H1 (cell line): ENCODE measurements around the gene PGM3. TPM values are rescaled to one million over a fixed set of nuclear protein-coding genes. Genes with fewer than 3 reads are reported as not detected.

Experiments
- CTCF ChIA-PET: fragments of 300-600 bp; sonication (Branson Sonifier 250); formaldehyde crosslinking; loops from one replicate; lab custom pipeline; 2021; ENCODE audit not compliant: partially characterized antibody; lab: Charles Lee
- POLR2A ChIA-PET: fragments of 300-600 bp; sonication (Branson Sonifier 250); formaldehyde crosslinking; loops from one replicate; lab custom pipeline; 2021; ENCODE audit warnings: inconsistent platforms; ENCODE audit not compliant: partially characterized antibody; lab: Charles Lee
- DNase-seq, 2 experiments: peaks; one replicate each; pipeline versions ENCODE4 v3.0.0 to v3.0.0-alpha.2; 2010 to 2022; ENCODE audit warnings: low spot score in 2 of 2, low read depth in 1 of 2, mixed read lengths in 1 of 2
- FAIRE-seq: peaks from 2 replicates; lab custom pipeline; 2011; peaks lifted over from hg19 to GRCh38; lab: Jason Lieb, UNC
- H2AFZ ChIP-seq: 2 replicates; pipeline ENCODE4 v1.8.1; 2012; ENCODE audit warnings: low read length, inconsistent platforms
- H2AK5ac ChIP-seq: 2 replicates; pipeline ENCODE4 v1.6.1; 2013; ENCODE audit warnings: low read depth, low read length
- H2BK120ac ChIP-seq: replicated peaks from 2 replicates; pipeline ENCODE3; 2013; ENCODE audit warnings: low read depth, low read length, inconsistent platforms
- H2BK12ac ChIP-seq: 2 replicates; pipeline ENCODE4 v1.6.1; 2013; ENCODE audit warnings: low read depth, low read length
- H2BK15ac ChIP-seq: 2 replicates; pipeline ENCODE4 v1.6.1; 2013; ENCODE audit warnings: low read length
- H2BK20ac ChIP-seq: 2 replicates; pipeline ENCODE4 v1.6.1; 2013; ENCODE audit warnings: low read length
- H2BK5ac ChIP-seq: 2 replicates; pipeline ENCODE4 v1.6.1; 2013; ENCODE audit warnings: low read depth, low read length
- H3K14ac ChIP-seq: 2 replicates; pipeline ENCODE4 v1.6.1; 2013; ENCODE audit warnings: inconsistent platforms; ENCODE audit not compliant: insufficient read length
- H3K18ac ChIP-seq: 2 replicates; pipeline ENCODE4 v1.6.1; 2013; ENCODE audit warnings: low read length; ENCODE audit errors: extremely low read depth
- H3K23ac ChIP-seq: 2 replicates; pipeline ENCODE4 v1.6.1; 2013; ENCODE audit warnings: inconsistent platforms; ENCODE audit not compliant: insufficient read length
- H3K23me2 ChIP-seq: 2 replicates; pipeline ENCODE4 v1.6.1; 2013; ENCODE audit warnings: low read depth, low read length
- H3K27ac ChIP-seq: 2 replicates; pipeline ENCODE4 v1.6.1; 2011; ENCODE audit warnings: low read depth, low read length, inconsistent platforms
- H3K27me3 ChIP-seq, 4 experiments: replicated peaks in 1 of 4; 1 replicate in 1 of 4; 2 replicates in 3 of 4; pipeline versions ENCODE4 v1.6.1 to v1.8.1; 2011 to 2013; ENCODE audit warnings: low read length in 3 of 4, mild to moderate bottlenecking in 3 of 4, inconsistent platforms in 2 of 4, mixed read lengths in 2 of 4, moderate library complexity in 1 of 4; ENCODE audit not compliant: control insufficient read depth in 3 of 4, insufficient read depth in 3 of 4; ENCODE audit errors: extremely low read depth in 1 of 4
- H3K36me3 ChIP-seq, 4 experiments: 2 replicates each; pipeline versions ENCODE4 v1.6.1 to v1.8.1; 2011 to 2013; ENCODE audit warnings: mild to moderate bottlenecking in 4 of 4, low read length in 3 of 4, moderate library complexity in 2 of 4, control low read depth in 1 of 4, inconsistent platforms in 1 of 4; ENCODE audit not compliant: insufficient read depth in 4 of 4, control insufficient read depth in 2 of 4
- H3K4ac ChIP-seq: replicated peaks from 2 replicates; pipeline ENCODE3; 2013; ENCODE audit warnings: low read length, low read depth, mixed read lengths, inconsistent platforms; ENCODE audit not compliant: insufficient read length
- H3K4me1 ChIP-seq, 4 experiments: replicated peaks in 1 of 4; 1 replicate in 1 of 4; 2 replicates in 3 of 4; pipeline versions ENCODE4 v1.6.1 to v1.8.1; 2011 to 2013; ENCODE audit warnings: low read length in 3 of 4, inconsistent platforms in 2 of 4, mixed read lengths in 1 of 4; ENCODE audit not compliant: insufficient read depth in 4 of 4, control insufficient read depth in 3 of 4
- H3K4me2 ChIP-seq, 2 experiments: 2 replicates each; pipeline versions ENCODE4 v1.6.1 to v1.8.1; 2011 to 2013; ENCODE audit warnings: low read depth in 2 of 2, low read length in 2 of 2, control low read depth in 1 of 2, inconsistent platforms in 1 of 2, mild to moderate bottlenecking in 1 of 2; ENCODE audit not compliant: insufficient read depth in 1 of 2
- H3K4me3 ChIP-seq, 4 experiments: fragments of 200-600, 300-600 bp in 1 of 4; sonication (generic), shearing (Covaris generic), sonication (Bioruptor Twin) in 1 of 4; 2 replicates each; pipeline versions ENCODE4 v1.5.1 to v1.8.1; 2011 to 2016; ENCODE audit warnings: low read length in 4 of 4, low read depth in 3 of 4, control low read depth in 2 of 4, inconsistent platforms in 2 of 4, mild to moderate bottlenecking in 2 of 4, mixed read lengths in 1 of 4, moderate library complexity in 1 of 4; ENCODE audit not compliant: insufficient read depth in 2 of 4; ENCODE audit errors: extremely low read depth in 1 of 4
- H3K56ac ChIP-seq: replicated peaks from 2 replicates; pipeline ENCODE3; 2013; ENCODE audit warnings: low read depth, mild to moderate bottlenecking, mixed read lengths, low read length, inconsistent platforms; ENCODE audit not compliant: insufficient read length
- H3K79me1 ChIP-seq: 2 replicates; pipeline ENCODE4 v1.6.1; 2013; ENCODE audit warnings: low read depth, low read length, control low read depth
- H3K79me2 ChIP-seq, 2 experiments: 2 replicates each; pipeline versions ENCODE4 v1.6.1 to v1.8.1; 2012 to 2013; ENCODE audit warnings: low read length in 2 of 2, mild to moderate bottlenecking in 2 of 2, inconsistent platforms in 1 of 2; ENCODE audit not compliant: insufficient read depth in 2 of 2, control insufficient read depth in 1 of 2
- H3K9ac ChIP-seq, 4 experiments: replicated peaks in 1 of 4; 1 replicate in 1 of 4; 2 replicates in 3 of 4; pipeline versions ENCODE4 v1.6.1 to v1.8.1; 2011 to 2013; ENCODE audit warnings: low read depth in 3 of 4, low read length in 3 of 4, control low read depth in 2 of 4, mild to moderate bottlenecking in 2 of 4, moderate library complexity in 2 of 4, inconsistent platforms in 1 of 4; ENCODE audit errors: extremely low read depth in 1 of 4
- H3K9me3 ChIP-seq, 2 experiments: 2 replicates each; pipeline versions ENCODE4 v1.6.1 to v1.8.1; 2012 to 2013; ENCODE audit warnings: mild to moderate bottlenecking in 2 of 2, moderate library complexity in 2 of 2, control low read depth in 1 of 2, inconsistent platforms in 1 of 2, low read depth in 1 of 2, low read length in 1 of 2, mixed read lengths in 1 of 2; ENCODE audit not compliant: insufficient read depth in 2 of 2
- H4K20me1 ChIP-seq, 2 experiments: replicated peaks in 1 of 2; 2 replicates each; pipeline versions ENCODE3 to v1.8.1; 2011 to 2013; ENCODE audit warnings: inconsistent platforms in 2 of 2, low read length in 2 of 2, mild to moderate bottlenecking in 1 of 2; ENCODE audit not compliant: insufficient read depth in 2 of 2, control insufficient read depth in 1 of 2
- H4K5ac ChIP-seq: 2 replicates; pipeline ENCODE4 v1.6.1; 2013; ENCODE audit warnings: low read length, low read depth, mixed read lengths, inconsistent platforms; ENCODE audit not compliant: insufficient read length
- H4K8ac ChIP-seq: 2 replicates; pipeline ENCODE4 v1.8.0; 2013; ENCODE audit warnings: mild to moderate bottlenecking, moderate library complexity, low read length, inconsistent platforms; ENCODE audit not compliant: insufficient read depth; ENCODE audit errors: extremely low read depth
- H4K91ac ChIP-seq: replicated peaks from 2 replicates; pipeline ENCODE3; 2013; ENCODE audit warnings: low read length, mixed read lengths, inconsistent platforms; ENCODE audit not compliant: insufficient read length
- ASH2L ChIP-seq: fragments of 200-600, 300-600 bp; sonication (generic); IDR thresholded peaks from one replicate; pipeline ENCODE4 v1.7.1; 2017; ENCODE audit warnings: low read length
- BRCA1 ChIP-seq: IDR thresholded peaks from 2 replicates; pipeline ENCODE4 v1.6.1; 2012; ENCODE audit warnings: low read depth, low read length, improper control_type of control experiment
- CBX8 ChIP-seq: fragments of 300-800, 300-1000 bp; sonication (generic); IDR thresholded peaks from 2 replicates; pipeline ENCODE4 v1.7.1; 2016; ENCODE audit warnings: low read depth, low read length, borderline replicate concordance
- CHD1 ChIP-seq: IDR thresholded peaks from 2 replicates; pipeline ENCODE4 v1.6.1; 2012; ENCODE audit warnings: low read depth, low read length, improper control_type of control experiment
- CHD2 ChIP-seq: IDR thresholded peaks from 2 replicates; pipeline ENCODE4 v1.6.1; 2012; ENCODE audit warnings: low read length, improper control_type of control experiment
- HDAC2 ChIP-seq, 2 experiments: fragments of 300-600 bp in 1 of 2; sonication (generic) in 1 of 2; IDR thresholded peaks; 2 replicates each; pipeline ENCODE4 v1.6.1; 2011 to 2012; ENCODE audit warnings: low read depth in 2 of 2, low read length in 2 of 2, mild to moderate bottlenecking in 2 of 2, moderate library complexity in 2 of 2, borderline replicate concordance in 1 of 2, inconsistent platforms in 1 of 2
- KDM4A ChIP-seq: IDR thresholded peaks from one replicate; pipeline ENCODE4 v1.7.1; 2012; ENCODE audit warnings: low read depth, mild to moderate bottlenecking, moderate library complexity, low read length, inconsistent platforms; ENCODE audit not compliant: severe bottlenecking
- RBBP5 ChIP-seq: IDR thresholded peaks from 2 replicates; pipeline ENCODE4 v1.7.1; 2012; ENCODE audit warnings: low read depth, mild to moderate bottlenecking, inconsistent platforms, low read length, moderate library complexity, borderline replicate concordance
- RFX5 ChIP-seq: IDR thresholded peaks from 2 replicates; pipeline ENCODE4 v1.6.1; 2011; ENCODE audit warnings: low read depth, low read length, improper control_type of control experiment, borderline replicate concordance
- RXRA ChIP-seq: IDR thresholded peaks from 2 replicates; pipeline ENCODE4 v1.6.1; 2011; ENCODE audit warnings: low read depth, mild to moderate bottlenecking, low read length, moderate library complexity; ENCODE audit not compliant: insufficient read depth
- SIX5 ChIP-seq: IDR thresholded peaks from 2 replicates; pipeline ENCODE4 v1.6.1; 2011; ENCODE audit warnings: mild to moderate bottlenecking, low read depth, low read length
- TBP ChIP-seq: IDR thresholded peaks from 2 replicates; pipeline ENCODE4 v1.6.1; 2011; ENCODE audit warnings: low read depth, low read length, improper control_type of control experiment
- YY1 ChIP-seq: IDR thresholded peaks from 2 replicates; pipeline ENCODE4 v1.6.1; 2011; ENCODE audit warnings: low read depth, mild to moderate bottlenecking, low read length
- WGBS, 2 experiments: shearing (Covaris generic) in 1 of 2; methylation state at CpG; one replicate each; pipeline versions ENCODE4 v1.1.6 to v1.1.7; 2013 to 2015; ENCODE audit warnings: low lambda C conversion rate in 2 of 2, mixed read lengths in 2 of 2, inconsistent platforms in 1 of 2, low coverage in 1 of 2, missing lambda C conversion rate in 1 of 2; ENCODE audit not compliant: insufficient replicate concordance in 2 of 2, insufficient coverage in 1 of 2, insufficient read length in 1 of 2; ENCODE audit errors: extremely low coverage in 1 of 2, missing lambda C conversion rate in 1 of 2; 5-methylcytosine and 5-hydroxymethylcytosine counted together
- polyA plus RNA-seq, 7 experiments: library from polyadenylated mRNA; depleted of rRNA in 3 of 7; stranded (reverse) in 5 of 7; unstranded in 2 of 7; fragments of >200 nt in 5 of 7; fragments of 200-250 nt in 2 of 7; gene quantifications; 1 replicate in 5 of 7; 2 replicates in 1 of 7; 4 replicates in 1 of 7; pipeline versions ENCODE4 v1.2.1 to v1.2.3, GENCODE V29; 2011 to 2013; ENCODE audit warnings: missing spikeins in 2 of 7, mixed read lengths in 2 of 7
- total RNA-seq: library from RNA; stranded (reverse); fragmentation: NEBNext Ultra II Directional; extraction: Animal tissue kit (Norgen Biotek cat#: 25700); gene quantifications from 2 replicates; pipeline ENCODE4 v1.2.1, GENCODE V29; 2021

PGM3 gene
- total and polyA plus RNA-seq, 2 of the 8 experiments (the other 6 are each of a cell fraction or from before 2014, with no cell fraction given): 14.5 to 60.5 TPM

DNA sequence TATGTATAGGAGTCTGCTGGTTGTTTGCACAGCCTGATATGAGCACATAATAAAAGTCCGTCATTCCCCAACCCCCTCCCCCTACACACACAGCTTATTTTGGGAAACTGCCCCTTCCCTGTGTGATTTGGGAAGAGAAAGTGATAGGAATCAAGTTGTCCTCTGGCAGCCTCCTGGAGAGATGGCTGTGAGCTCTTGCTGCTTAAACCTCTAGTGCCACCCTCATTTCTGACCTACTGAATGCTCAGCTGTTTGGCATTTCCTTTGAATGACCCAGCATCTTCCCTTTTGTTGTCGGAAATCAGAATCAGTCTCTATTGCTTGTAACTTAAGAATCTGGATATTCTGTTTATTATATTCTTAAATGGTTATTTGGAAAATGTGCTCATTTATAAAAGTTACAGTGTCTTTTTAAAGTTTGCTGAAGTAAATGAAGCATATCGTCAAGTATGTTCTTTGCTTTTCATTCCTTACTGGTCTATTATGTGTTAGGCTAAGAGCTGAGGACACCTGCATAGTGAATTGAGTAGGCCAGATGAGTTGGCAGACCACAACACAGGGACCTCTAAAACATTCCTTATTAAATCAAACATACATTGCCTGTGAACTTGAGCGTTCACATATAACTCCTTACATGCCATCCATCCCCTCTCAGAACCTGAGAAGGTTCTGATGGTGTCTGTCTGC is 5.6 kb upstream of the PGM3 start:
- no peaks in the 10 kb centered on the region for H3K9me3 ChIP-seq
- no peak overlapping the region for H3K23ac ChIP-seq
- peaks cover 0 to 7% (median 0%) of the 10 kb centered on the region in 4 experiments; a peak in 4 of 8 replicates for H3K36me3 ChIP-seq
- H3K27me3 ChIP-seq: no peaks in the 10 kb centered on the region
- no peak overlapping the region for H3K4me3 ChIP-seq
- H3K18ac ChIP-seq: no peak overlapping the region
- no peak overlapping the region for H3K56ac ChIP-seq
- no peak overlapping the region for H3K9ac ChIP-seq
- no peaks in the 10 kb centered on the region for H3K79me2 ChIP-seq
- no peak overlapping the region for H2BK15ac ChIP-seq
- no peak overlapping the region for H4K91ac ChIP-seq
- no peaks in the 10 kb centered on the region for H4K20me1 ChIP-seq
- H4K5ac ChIP-seq: no peak overlapping the region
- no peak overlapping the region for H2BK12ac ChIP-seq
- H3K27ac ChIP-seq: no peak overlapping the region
- H2AFZ ChIP-seq: no peak overlapping the region
- no peak overlapping the region for H3K14ac ChIP-seq
- POLR2A ChIA-PET: no interaction called here
- no peaks in the 10 kb centered on the region for H3K4me1 ChIP-seq
- H2BK120ac ChIP-seq: no peak overlapping the region
- H3K4me2 ChIP-seq: no peak overlapping the region
- H2BK5ac ChIP-seq: no peak overlapping the region
- H3K4ac ChIP-seq: no peak overlapping the region
- peaks cover 4% of the 10 kb centered on the region for H3K23me2 ChIP-seq
- 90% methylated on average over 4 of the region's 4 CpGs; no CpG with 5 or more reads in 1 of the 2 experiments for WGBS, 2 experiments
- no peaks in the 10 kb centered on the region for H3K79me1 ChIP-seq
- H4K8ac ChIP-seq: no peak overlapping the region
- no peak overlapping the region for H2AK5ac ChIP-seq
- DNase-seq (no peak), FAIRE-seq (no peak)
- H2BK20ac ChIP-seq: 0 out of 2 replicates have a peak overlapping the region, but pooled peaks have one; percentile 36
- CTCF ChIA-PET: interaction anchor here (0.6 to 8.9 kb wide), 6 partner anchors 17 to 317 kb away, joined by 3 to 42 read pairs (median 4); partner anchors contain the start of gene DOP1A
- TF ChIP-seq CHD2 (no peak), RBBP5 (no peak), HDAC2 (IDR thresholded peaks at IDR 0.05; ENCODE audit: borderline replicate concordance in 1 of 2, low read depth in 2 of 2, low read length in 2 of 2) (no peak), RXRA (no peak), SIX5 (no peak), CHD1 (no peak), RFX5 (no peak), KDM4A (no peak), TBP (no peak), CBX8 (no peak), BRCA1 (no peak), ASH2L (no peak), YY1 (no peak)
